ENCODE measurements around the gene MRPS27. TPM values are rescaled to one million over a fixed set of nuclear protein-coding genes. Genes with fewer than 3 reads are reported as not detected.

MRPS27 gene
- total RNA-seq, 4 donors from 2014 or later: 14.3 to 34.7 (median 27.9) TPM

GRCh38 chr5:72233835-72234234, 86.2 kb downstream of the MRPS27 start:
- Histone ChIP-seq H3K9me3 (no peaks in the 10 kb centered on the region), H3K4me3 (no peak overlapping the region), H3K27ac (no peak overlapping the region), H3K36me3 (peaks cover 0 to 11% (median 0%) of the 10 kb centered on the region in 4 donors), H3K4me1 (no peaks in the 10 kb centered on the region), H3K27me3 (no peaks in the 10 kb centered on the region)
- intact Hi-C loops (cut with DNase I; ENCODE audit: low total_unique reads): no loop called here
- in situ Hi-C loops (cut with MboI; ENCODE audit: low pct_ligation_motif_present in 1 of 4, low pct_unique_long_range_greater_than_20kb in 1 of 4, low sequenced_read_pairs in 3 of 4): no loop called here
- TF ChIP-seq EP300 (IDR thresholded peaks at IDR 0.05; ENCODE audit: low read depth) (no peak), POLR2AphosphoS5 (IDR thresholded peaks at IDR 0.05) (no peak), POLR2A (IDR thresholded peaks at IDR 0.05) (no peak), CTCF (IDR thresholded peaks at IDR 0.05) (no peak)
- 45 to 70% methylated on average over 1 of the region's 1 CpG for WGBS, 2 donors (ENCODE audit: low coverage in 1 of 2)
- DNase-seq: no peak

- in situ Hi-C loops (cut with MboI; ENCODE audit: low pct_ligation_motif_present in 1 of 4, low pct_unique_long_range_greater_than_20kb in 1 of 4, low sequenced_read_pairs in 3 of 4) (no loop called here), intact Hi-C loops (cut with DNase I; ENCODE audit: low total_unique reads) (no loop called here)
- H3K36me3 ChIP-seq: peaks cover 0 to 11% (median 0%) of the 10 kb centered on the region in 4 donors
Measured at GRCh38 chr5:72232838-72233237, 87.2 kb downstream of the MRPS27 start.

GRCh38 chr5:72231991-72232703, 87.9 kb downstream of the MRPS27 start:
- 75 to 81% methylated on average over 6 of the region's 6 CpGs for WGBS, 2 donors (ENCODE audit: low coverage in 1 of 2)
- TF ChIP-seq POLR2A (IDR thresholded peaks at IDR 0.05): no peak
- TF ChIP-seq POLR2AphosphoS5 (IDR thresholded peaks at IDR 0.05): no peak
- no peak for TF ChIP-seq CTCF (IDR thresholded peaks at IDR 0.05)
- intact Hi-C loops (cut with DNase I; ENCODE audit: low total_unique reads): no loop called here
- in situ Hi-C loops (cut with MboI; ENCODE audit: low pct_ligation_motif_present in 1 of 4, low pct_unique_long_range_greater_than_20kb in 1 of 4, low sequenced_read_pairs in 3 of 4): no loop called here
- DNase-seq: no peak
- Histone ChIP-seq H3K4me3 (no peak overlapping the region), H3K9me3 (no peaks in the 10 kb centered on the region), H3K4me1 (no peaks in the 10 kb centered on the region), H3K36me3 (peaks cover 0 to 6% (median 0%) of the 10 kb centered on the region in 4 donors), H3K27me3 (no peaks in the 10 kb centered on the region), H3K27ac (no peak overlapping the region)

More at GRCh38 chr5:72232838-72233237, 87.2 kb downstream of the MRPS27 start:
- Histone ChIP-seq H3K4me1 (no peaks in the 10 kb centered on the region), H3K4me3 (no peak overlapping the region), H3K27ac (no peak overlapping the region), H3K27me3 (no peaks in the 10 kb centered on the region), H3K9me3 (no peaks in the 10 kb centered on the region)
- no peak for TF ChIP-seq CTCF (IDR thresholded peaks at IDR 0.05)
- no peak for TF ChIP-seq POLR2A (IDR thresholded peaks at IDR 0.05)
- no peak for TF ChIP-seq EP300 (IDR thresholded peaks at IDR 0.05; ENCODE audit: low read depth)
- no peak for TF ChIP-seq POLR2AphosphoS5 (IDR thresholded peaks at IDR 0.05)
- whole genome bisulfite sequencing, 2 donors (ENCODE audit: low coverage in 1 of 2): 65 to 85% methylated on average over 2 of the region's 2 CpGs
- DNase-seq: no peak

GRCh38 chr5:72228960-72229359, 91.1 kb downstream of the MRPS27 start:
- H3K36me3 ChIP-seq: peaks cover 0 to 28% (median 0%) of the 10 kb centered on the region in 4 donors
- DNase-seq: no peak
- intact Hi-C loops (cut with DNase I; ENCODE audit: low total_unique reads) (no loop called here), in situ Hi-C loops (cut with MboI; ENCODE audit: low pct_ligation_motif_present in 1 of 4, low pct_unique_long_range_greater_than_20kb in 1 of 4, low sequenced_read_pairs in 3 of 4) (no loop called here)
- no peak overlapping the region for H3K4me3 ChIP-seq
- H3K27me3 ChIP-seq: no peaks in the 10 kb centered on the region
- WGBS, 2 donors (ENCODE audit: low coverage in 1 of 2): 79 to 92% methylated on average over 2 to 3 of the region's 3 CpGs
- H3K9me3 ChIP-seq: no peaks in the 10 kb centered on the region
- no peak for TF ChIP-seq EP300 (IDR thresholded peaks at IDR 0.05; ENCODE audit: low read depth)
- no peak for TF ChIP-seq CTCF (IDR thresholded peaks at IDR 0.05)
- no peak for TF ChIP-seq POLR2AphosphoS5 (IDR thresholded peaks at IDR 0.05)
- TF ChIP-seq POLR2A (IDR thresholded peaks at IDR 0.05): no peak
- no peak overlapping the region for H3K27ac ChIP-seq
- H3K4me1 ChIP-seq: no peaks in the 10 kb centered on the region

All from transverse colon (tissue), 4 donors.